ENCODE data around the gene ACAD10.

DNA sequence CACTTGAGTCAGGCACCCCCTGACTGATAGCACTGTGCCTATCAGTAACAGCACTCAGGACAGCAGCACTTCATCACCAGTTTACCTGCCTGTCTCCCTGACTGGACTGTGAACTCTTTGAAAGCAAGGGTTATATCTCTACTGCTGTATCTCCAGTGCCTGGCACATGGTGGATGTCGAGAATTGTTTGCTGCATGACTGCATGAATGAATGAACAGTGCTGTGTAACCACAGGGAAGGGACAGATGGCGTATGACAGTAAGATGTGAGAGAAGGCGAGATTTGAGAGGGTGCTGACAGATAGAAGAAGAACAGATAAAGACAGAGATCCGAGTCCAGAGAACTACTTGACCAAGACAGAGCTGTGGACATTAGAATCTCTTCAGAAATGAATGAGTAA, 29.8 kb upstream of the ACAD10 start:
- TF ChIP-seq POLR2AphosphoS5 (IDR thresholded peaks at IDR 0.05; ENCODE audit: borderline replicate concordance, low read depth, low read length): no peak
- TF ChIP-seq EZH2 (IDR thresholded peaks at IDR 0.05): no peak

Measured in SK-N-MC (cell line).